ENCODE results near the gene TXNRD2. TPM values are rescaled to one million over a fixed set of nuclear protein-coding genes. Genes with fewer than 3 reads are reported as not detected.

TXNRD2 gene
- total RNA-seq, 4 donors from 2014 or later: 16.7 to 33.1 (median 20.3) TPM

GRCh38 chr22:19961868-19962245, 20.2 kb upstream of the TXNRD2 start:
- Histone ChIP-seq H3K36me3 (peaks cover 0 to 42% of the 10 kb centered on the region in 2 donors), H3K27me3 (no peaks in the 10 kb centered on the region), H3K4me3 (no peak overlapping the region), H3K27ac (no peak overlapping the region), H3K4me1 (peaks cover 0 to 55% (median 27%) of the 10 kb centered on the region in 3 donors), H3K9me3 (no peaks in the 10 kb centered on the region)
- no CpG with 5 or more reads among the region's 8 CpGs for WGBS, 2 donors (ENCODE audit: low coverage in 1 of 2)
- TF ChIP-seq EP300 (IDR thresholded peaks at IDR 0.05): no peak
- no peak for TF ChIP-seq POLR2A (IDR thresholded peaks at IDR 0.05)
- no peak for TF ChIP-seq POLR2AphosphoS5 (IDR thresholded peaks at IDR 0.05)
- TF ChIP-seq CTCF (IDR thresholded peaks at IDR 0.05): no peak
- ATAC-seq: no peak

DNA sequence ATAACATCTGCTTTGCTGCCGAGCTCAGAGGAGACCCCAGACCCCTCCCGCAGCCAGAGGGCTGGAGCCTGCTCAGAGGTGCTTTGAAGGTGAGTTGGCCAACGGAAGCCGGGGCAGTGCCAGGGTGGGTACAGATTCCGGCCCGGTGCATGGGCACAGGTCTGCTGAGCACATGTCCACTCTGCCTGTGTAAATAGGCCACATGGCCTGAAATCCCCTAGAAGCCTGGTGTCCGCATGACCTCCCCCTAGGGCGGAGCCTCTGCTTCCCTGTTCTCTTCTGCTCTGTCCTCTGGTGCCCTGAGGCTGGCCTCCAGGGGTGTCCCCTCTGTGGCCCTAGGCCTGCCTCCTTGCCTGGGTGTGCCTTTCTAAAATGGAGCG, 19.6 kb upstream of the TXNRD2 start:
- Histone ChIP-seq H3K4me1 (peaks cover 0 to 55% (median 27%) of the 10 kb centered on the region in 3 donors), H3K27ac (no peak overlapping the region), H3K36me3 (peaks cover 0 to 36% of the 10 kb centered on the region in 2 donors), H3K9me3 (no peaks in the 10 kb centered on the region), H3K4me3 (no peak overlapping the region), H3K27me3 (no peaks in the 10 kb centered on the region)
- no peak for TF ChIP-seq POLR2AphosphoS5 (IDR thresholded peaks at IDR 0.05)
- TF ChIP-seq CTCF (IDR thresholded peaks at IDR 0.05): no peak
- no peak for ATAC-seq
- 100% methylated on average over 3 of the region's 9 CpGs; no CpG with 5 or more reads in 1 of the 2 donors for WGBS, 2 donors (ENCODE audit: low coverage in 1 of 2)

DNA sequence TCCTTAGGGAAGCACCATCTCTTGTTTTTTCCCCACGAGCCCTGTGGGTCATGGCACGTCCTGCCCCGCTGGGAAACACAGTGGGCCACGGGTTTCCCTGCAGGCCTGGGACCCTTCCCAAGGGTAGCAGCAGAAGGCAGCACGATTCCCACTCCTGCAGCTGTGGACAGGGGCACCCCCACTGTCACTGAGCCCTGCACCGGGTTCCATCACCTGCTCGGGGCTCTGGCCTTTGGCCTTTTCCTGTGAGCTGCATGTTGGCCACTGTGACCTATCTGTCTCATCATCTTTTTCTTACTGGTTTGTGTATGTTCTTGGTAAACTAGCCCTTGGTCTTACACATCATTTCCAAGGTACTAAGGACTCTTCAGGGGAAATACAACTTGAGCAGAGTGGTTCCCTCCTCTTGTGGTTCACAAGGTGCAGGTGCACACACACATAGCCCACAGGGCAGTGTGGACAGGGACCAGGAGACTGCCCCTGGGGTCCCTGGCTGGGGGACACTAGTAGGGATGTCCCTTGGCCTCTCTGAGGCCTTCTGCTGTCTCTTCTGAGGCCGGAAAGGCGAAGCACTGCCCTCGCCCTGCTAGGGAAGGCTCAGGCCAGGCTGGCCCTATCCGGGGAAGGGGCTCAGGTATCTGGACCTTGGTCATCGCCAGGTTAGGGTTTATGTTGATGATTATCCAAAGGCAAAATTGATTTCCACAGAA, 19.0 kb upstream of the TXNRD2 start:
- peak overlapping the region in 1 of 4 donors; percentile 31 for H3K27ac ChIP-seq
- peaks cover 0 to 31% of the 10 kb centered on the region in 2 donors for H3K36me3 ChIP-seq
- H3K4me3 ChIP-seq: no peak overlapping the region
- peaks cover 0 to 56% (median 27%) of the 10 kb centered on the region in 3 donors for H3K4me1 ChIP-seq
- no peaks in the 10 kb centered on the region for H3K9me3 ChIP-seq
- no peak for ATAC-seq
- H3K27me3 ChIP-seq: no peaks in the 10 kb centered on the region
- no peak for TF ChIP-seq EP300 (IDR thresholded peaks at IDR 0.05)
- TF ChIP-seq CTCF (IDR thresholded peaks at IDR 0.05): no peak
- WGBS, 2 donors (ENCODE audit: low coverage in 1 of 2): no CpG with 5 or more reads among the region's 12 CpGs

DNA sequence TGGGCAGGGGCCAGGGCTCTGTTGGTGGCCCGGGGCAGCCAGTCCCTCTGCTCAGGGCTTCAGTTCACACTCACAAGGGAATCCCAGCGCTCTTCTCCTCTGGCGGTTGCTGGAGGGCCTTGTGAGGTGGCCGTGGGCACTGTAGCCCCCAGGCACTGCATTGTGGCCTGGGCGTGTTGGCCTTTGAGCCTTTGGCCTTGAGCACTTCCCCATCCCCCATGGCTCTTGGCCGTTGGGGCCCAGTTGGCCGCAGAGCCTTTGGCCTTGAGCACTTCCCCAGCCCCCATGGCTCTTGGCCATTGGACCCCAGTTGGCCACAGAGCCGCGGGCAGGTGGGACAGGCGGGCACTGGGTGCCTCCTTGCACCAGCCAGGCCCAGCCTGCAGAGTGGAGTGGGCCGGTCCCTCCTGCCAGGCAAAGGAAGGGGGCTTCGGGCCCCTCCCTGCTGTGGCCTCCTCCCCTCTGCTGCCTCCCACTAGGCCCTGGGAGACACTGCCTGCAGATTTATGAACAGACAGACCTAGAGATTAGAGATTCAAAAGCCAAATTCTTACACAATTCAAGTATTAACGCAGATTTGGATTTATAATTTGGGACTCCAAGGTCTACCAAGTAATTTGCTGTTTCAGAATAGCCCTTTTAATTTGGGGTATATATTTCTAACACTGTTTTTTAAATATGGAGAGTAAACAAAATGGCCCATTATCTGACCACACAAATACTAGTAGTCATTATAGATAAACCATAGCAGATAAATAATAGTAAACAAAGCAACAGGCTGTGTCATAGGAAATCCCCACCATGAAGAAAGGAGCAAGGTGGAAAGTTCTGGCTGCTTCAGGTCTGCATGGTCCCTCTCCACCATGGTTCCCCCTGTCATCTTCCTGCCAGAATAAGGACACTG, 18.2 kb upstream of the TXNRD2 start:
- TF ChIP-seq POLR2A (IDR thresholded peaks at IDR 0.05) (peak in 1 of 2 donors; percentile 8), EP300 (IDR thresholded peaks at IDR 0.05) (no peak)
- peak overlapping the region in 3 of 4 donors; percentile 71 to 82 (median 75) for H3K27ac ChIP-seq
- H3K4me3 ChIP-seq: peak overlapping the region in 1 of 2 donors; percentile 44
- WGBS, 2 donors (ENCODE audit: low coverage in 1 of 2): 45% methylated on average over 1 of the region's 13 CpGs; no CpG with 5 or more reads in 1 of the 2 donors
- H3K4me1 ChIP-seq: peaks cover 0 to 62% (median 27%) of the 10 kb centered on the region in 3 donors
- no peaks in the 10 kb centered on the region for H3K27me3 ChIP-seq
- ATAC-seq: no peak
- no peaks in the 10 kb centered on the region for H3K9me3 ChIP-seq
- peaks cover 0 to 23% of the 10 kb centered on the region in 2 donors for H3K36me3 ChIP-seq

- Histone ChIP-seq H3K27me3 (no peaks in the 10 kb centered on the region), H3K27ac (peak overlapping the region in 3 of 4 donors; percentile 71 to 82 (median 75)), H3K4me1 (peaks cover 0 to 68% (median 27%) of the 10 kb centered on the region in 3 donors), H3K36me3 (peaks cover 0 to 16% of the 10 kb centered on the region in 2 donors), H3K4me3 (peak overlapping the region in 1 of 2 donors; percentile 44), H3K9me3 (no peaks in the 10 kb centered on the region)
- WGBS, 2 donors (ENCODE audit: low coverage in 1 of 2): 20 to 41% methylated on average over 1 to 4 of the region's 30 CpGs
- TF ChIP-seq POLR2AphosphoS5 (IDR thresholded peaks at IDR 0.05): peak; percentile 62
- no peak for TF ChIP-seq EP300 (IDR thresholded peaks at IDR 0.05)
- TF ChIP-seq POLR2A (IDR thresholded peaks at IDR 0.05): no peak
- TF ChIP-seq CTCF (IDR thresholded peaks at IDR 0.05): no peak
- peak; percentile 82 for ATAC-seq
Observed at GRCh38 chr22:19959043-19959586, 17.5 kb upstream of the TXNRD2 start.
